Measurements from ENCODE around the gene ELF5. TPM values are rescaled to one million over a fixed set of nuclear protein-coding genes. Genes with fewer than 3 reads are reported as not detected.

The ELF5 gene
- total and polyA plus RNA-seq, 5 donors: not detected

- intact Hi-C loops (cut with DNase I): no loop called here
These were observed 39.9 kb downstream of the ELF5 start for GRCh38 chr11:34473603-34474169.

DNA sequence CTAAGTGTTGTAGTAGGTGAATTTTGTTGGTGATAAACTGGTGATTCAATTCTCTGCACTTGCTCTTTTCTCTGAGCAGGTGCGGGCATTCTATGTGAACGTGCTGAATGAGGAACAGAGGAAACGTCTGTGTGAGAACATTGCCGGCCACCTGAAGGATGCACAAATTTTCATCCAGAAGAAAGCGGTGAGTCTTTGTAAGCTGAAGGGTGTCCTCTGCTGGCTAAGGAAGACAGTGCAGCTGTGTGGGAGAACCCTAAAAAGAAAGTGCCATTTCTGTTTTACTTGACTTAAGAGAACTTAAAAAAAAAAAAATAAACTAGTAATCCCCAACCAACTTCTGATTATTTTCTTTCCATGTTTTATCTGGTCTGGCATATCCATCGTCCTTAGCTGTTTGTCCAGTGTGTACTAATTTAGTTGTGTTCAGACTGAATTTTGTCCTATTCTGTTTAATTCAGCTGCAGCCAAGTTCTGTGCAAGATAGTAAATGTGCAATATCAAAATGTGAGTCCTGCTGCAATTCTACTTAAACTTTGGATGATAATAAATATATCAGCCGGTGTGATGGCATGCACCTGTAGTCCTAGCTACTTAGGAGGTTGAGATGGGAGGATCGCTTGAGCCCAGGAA lies 45.3 kb downstream of the ELF5 start:
- no peak for ATAC-seq
- no peak overlapping the region for H3K4me3 ChIP-seq (ENCODE audit: low read length)
- intact Hi-C loops (cut with DNase I): no loop called here
- H3K9me3 ChIP-seq (ENCODE audit: control insufficient read depth, low read length): no peaks in the 10 kb centered on the region
- DNase-seq: no peak
- no peaks in the 10 kb centered on the region for H3K27me3 ChIP-seq (ENCODE audit: control insufficient read depth, insufficient read depth)
- no peaks in the 10 kb centered on the region for H3K4me1 ChIP-seq (ENCODE audit: control insufficient read depth, insufficient read depth, low read length)
- H3K27ac ChIP-seq (ENCODE audit: low read length): no peak overlapping the region
- WGBS: 84% methylated on average over 8 of the region's 8 CpGs

More at GRCh38 chr11:34473603-34474169, 39.9 kb downstream of the ELF5 start:
- 94% methylated on average over 4 of the region's 4 CpGs for WGBS
- H3K4me1 ChIP-seq (ENCODE audit: control insufficient read depth, insufficient read depth, low read length): no peaks in the 10 kb centered on the region
- no peak for DNase-seq
- no peaks in the 10 kb centered on the region for H3K9me3 ChIP-seq (ENCODE audit: control insufficient read depth, low read length)
- H3K27me3 ChIP-seq (ENCODE audit: control insufficient read depth, insufficient read depth): no peaks in the 10 kb centered on the region
- no peak for ATAC-seq
- no peak overlapping the region for H3K27ac ChIP-seq (ENCODE audit: low read length)
- H3K4me3 ChIP-seq (ENCODE audit: low read length): no peak overlapping the region

- Histone ChIP-seq H3K9me3 (ENCODE audit: control insufficient read depth, low read length) (no peaks in the 10 kb centered on the region), H3K4me3 (ENCODE audit: low read length) (no peak overlapping the region), H3K27ac (ENCODE audit: low read length) (no peak overlapping the region), H3K27me3 (ENCODE audit: control insufficient read depth, insufficient read depth) (no peaks in the 10 kb centered on the region), H3K4me1 (ENCODE audit: control insufficient read depth, insufficient read depth, low read length) (no peaks in the 10 kb centered on the region)
- intact Hi-C loops (cut with DNase I): no loop called here
- 97% methylated on average over 3 of the region's 3 CpGs for WGBS
- DNase-seq: no peak
- no peak for ATAC-seq
These were observed 46.6 kb downstream of the ELF5 start for GRCh38 chr11:34466802-34467488.

DNA sequence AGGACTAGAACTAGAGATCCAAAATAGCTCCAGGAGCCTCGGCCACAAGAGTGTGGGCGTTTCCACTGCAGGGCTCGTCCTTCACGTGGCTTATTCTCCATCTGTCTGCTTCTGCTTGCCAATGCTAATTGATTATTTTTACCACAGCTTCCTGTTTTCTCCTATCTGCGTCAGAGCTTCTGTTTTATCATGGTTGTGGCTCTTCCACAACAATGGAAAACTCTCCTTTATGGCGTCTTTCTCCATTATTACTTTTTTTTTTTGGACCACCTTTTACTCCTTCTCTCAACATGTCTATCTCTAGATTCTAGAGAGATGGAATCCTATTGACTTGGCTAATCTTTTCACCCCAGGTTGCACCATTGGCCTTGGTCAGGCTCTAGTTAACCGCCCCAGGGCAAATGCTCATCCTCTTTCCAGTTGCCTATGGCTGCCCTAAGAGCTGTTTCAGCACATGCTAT lies 49.0 kb downstream of the ELF5 start:
- DNase-seq (no peak), ATAC-seq (no peak)
- no peaks in the 10 kb centered on the region for H3K4me1 ChIP-seq (ENCODE audit: control insufficient read depth, insufficient read depth, low read length)
- H3K27ac ChIP-seq (ENCODE audit: low read length): no peak overlapping the region
- intact Hi-C loops (cut with DNase I): no loop called here
- WGBS: 69% methylated on average over 7 of the region's 7 CpGs
- H3K9me3 ChIP-seq (ENCODE audit: control insufficient read depth, low read length): no peaks in the 10 kb centered on the region
- no peaks in the 10 kb centered on the region for H3K27me3 ChIP-seq (ENCODE audit: control insufficient read depth, insufficient read depth)
- no peak overlapping the region for H3K4me3 ChIP-seq (ENCODE audit: low read length)

GRCh38 chr11:34461215-34461614 lies 52.4 kb downstream of the ELF5 start:
- 94% methylated on average over 14 of the region's 14 CpGs for WGBS
- H3K4me3 ChIP-seq (ENCODE audit: low read length): no peak overlapping the region
- DNase-seq (no peak), ATAC-seq (no peak)
- intact Hi-C loops (cut with DNase I): no loop called here
- H3K9me3 ChIP-seq (ENCODE audit: control insufficient read depth, low read length): no peaks in the 10 kb centered on the region
- H3K27me3 ChIP-seq (ENCODE audit: control insufficient read depth, insufficient read depth): no peaks in the 10 kb centered on the region
- no peaks in the 10 kb centered on the region for H3K4me1 ChIP-seq (ENCODE audit: control insufficient read depth, insufficient read depth, low read length)
- H3K27ac ChIP-seq (ENCODE audit: low read length): no peak overlapping the region

DNA sequence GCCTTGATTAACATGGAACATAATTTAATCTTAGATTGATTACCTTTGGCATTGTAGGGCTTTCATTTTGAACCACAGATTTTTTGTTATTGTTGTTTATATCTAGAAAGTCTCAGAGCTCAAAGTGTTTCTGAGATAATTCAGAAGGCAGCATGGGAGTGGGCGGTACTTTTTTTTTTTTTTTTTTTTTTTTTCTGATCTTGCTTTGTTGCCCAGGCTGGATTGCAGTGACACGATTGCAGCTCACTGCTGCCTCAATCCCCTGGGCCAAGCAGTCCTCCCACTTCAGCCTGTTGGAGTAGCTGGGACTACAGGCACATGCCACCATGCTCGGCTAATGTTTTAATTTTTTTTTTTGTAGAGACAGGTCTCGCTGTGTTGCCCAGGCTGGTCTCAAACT lies 53.3 kb downstream of the ELF5 start:
- WGBS: 76% methylated on average over 4 of the region's 4 CpGs
- no peaks in the 10 kb centered on the region for H3K9me3 ChIP-seq (ENCODE audit: control insufficient read depth, low read length)
- no peak for ATAC-seq
- no peak for DNase-seq
- no peaks in the 10 kb centered on the region for H3K27me3 ChIP-seq (ENCODE audit: control insufficient read depth, insufficient read depth)
- intact Hi-C loops (cut with DNase I): no loop called here
- H3K4me3 ChIP-seq (ENCODE audit: low read length): no peak overlapping the region
- H3K27ac ChIP-seq (ENCODE audit: low read length): no peak overlapping the region
- H3K4me1 ChIP-seq (ENCODE audit: control insufficient read depth, insufficient read depth, low read length): no peaks in the 10 kb centered on the region

GRCh38 chr11:34459507-34460162 lies 54.0 kb downstream of the ELF5 start:
- Histone ChIP-seq H3K4me3 (ENCODE audit: low read length) (no peak overlapping the region), H3K4me1 (ENCODE audit: control insufficient read depth, insufficient read depth, low read length) (no peaks in the 10 kb centered on the region), H3K27ac (ENCODE audit: low read length) (no peak overlapping the region), H3K27me3 (ENCODE audit: control insufficient read depth, insufficient read depth) (no peaks in the 10 kb centered on the region), H3K9me3 (ENCODE audit: control insufficient read depth, low read length) (no peaks in the 10 kb centered on the region)
- ATAC-seq: peak in 1 of 2 donors; percentile 22
- DNase-seq: no peak
- WGBS: 94% methylated on average over 3 of the region's 3 CpGs
- intact Hi-C loops (cut with DNase I): no loop called here

DNA sequence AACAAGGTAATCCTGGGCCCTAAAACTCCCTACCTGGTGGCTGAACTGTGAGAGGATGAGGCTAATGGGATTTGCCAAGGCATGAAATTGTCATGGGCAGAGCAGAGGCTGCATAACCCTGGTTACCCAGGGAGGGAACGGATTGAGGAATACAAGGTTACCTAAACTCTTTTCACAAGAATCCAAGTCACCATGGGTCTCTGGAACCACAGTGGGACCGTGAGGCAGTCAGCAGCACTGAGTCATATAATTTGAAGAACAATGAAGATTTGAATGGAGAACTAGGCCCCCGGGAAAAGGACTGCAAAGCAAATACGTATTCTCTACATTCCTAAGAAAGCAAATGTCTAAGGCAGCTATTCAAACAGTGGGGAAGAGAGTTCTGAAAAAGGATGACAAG lies 55.1 kb downstream of the ELF5 start:
- WGBS: 84% methylated on average over 4 of the region's 4 CpGs
- H3K27me3 ChIP-seq (ENCODE audit: control insufficient read depth, insufficient read depth): no peaks in the 10 kb centered on the region
- H3K9me3 ChIP-seq (ENCODE audit: control insufficient read depth, low read length): no peaks in the 10 kb centered on the region
- H3K4me3 ChIP-seq (ENCODE audit: low read length): no peak overlapping the region
- intact Hi-C loops (cut with DNase I): no loop called here
- peaks cover 2% of the 10 kb centered on the region for H3K4me1 ChIP-seq (ENCODE audit: control insufficient read depth, insufficient read depth, low read length)
- no peak for ATAC-seq
- H3K27ac ChIP-seq (ENCODE audit: low read length): no peak overlapping the region
- DNase-seq: no peak

- no peaks in the 10 kb centered on the region for H3K9me3 ChIP-seq (ENCODE audit: control insufficient read depth, low read length)
- no peak overlapping the region for H3K4me3 ChIP-seq (ENCODE audit: low read length)
- DNase-seq (no peak), ATAC-seq (no peak)
- WGBS: 97% methylated on average over 2 of the region's 2 CpGs
- intact Hi-C loops (cut with DNase I): no loop called here
- no peaks in the 10 kb centered on the region for H3K27me3 ChIP-seq (ENCODE audit: control insufficient read depth, insufficient read depth)
- H3K4me1 ChIP-seq (ENCODE audit: control insufficient read depth, insufficient read depth, low read length): peaks cover 2% of the 10 kb centered on the region
- H3K27ac ChIP-seq (ENCODE audit: low read length): no peak overlapping the region
These were observed 56.0 kb downstream of the ELF5 start for GRCh38 chr11:34457607-34458006.

DNA sequence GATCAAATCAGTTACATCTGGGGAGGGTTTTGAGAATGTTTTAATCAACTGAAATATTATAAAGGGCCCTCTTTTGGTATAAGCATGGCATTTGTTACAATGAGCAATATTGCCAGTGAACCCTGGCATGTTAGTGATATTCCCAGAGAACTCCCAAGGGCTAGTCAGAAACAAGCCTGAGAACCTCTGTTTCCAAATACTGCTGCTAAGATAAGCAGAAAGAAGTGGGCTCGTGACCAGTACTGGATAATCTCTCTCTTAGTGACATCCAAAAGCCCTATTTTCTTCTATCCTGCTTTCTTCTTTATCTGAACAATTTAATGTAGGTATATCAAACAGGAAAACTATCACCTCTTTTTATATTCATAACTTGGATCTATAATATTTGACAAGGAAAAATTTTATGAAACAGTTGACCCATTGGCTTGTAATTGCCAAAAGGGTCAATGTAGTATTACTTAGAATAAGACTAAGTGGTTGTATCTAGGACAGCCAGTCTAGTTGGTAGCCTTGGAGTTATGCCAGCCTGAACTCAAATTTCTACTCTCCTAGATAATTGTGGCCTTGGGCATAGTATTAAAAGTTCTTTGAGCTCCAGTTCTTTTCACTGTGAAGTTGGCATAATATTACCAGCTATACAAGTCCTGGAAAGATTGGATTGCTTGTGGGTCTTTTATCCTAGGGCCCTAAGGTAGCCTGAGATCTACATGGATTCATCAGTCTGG lies 59.1 kb downstream of the ELF5 start:
- Histone ChIP-seq H3K9me3 (ENCODE audit: control insufficient read depth, low read length) (no peaks in the 10 kb centered on the region), H3K4me3 (ENCODE audit: low read length) (no peak overlapping the region), H3K27ac (ENCODE audit: low read length) (no peak overlapping the region), H3K27me3 (ENCODE audit: control insufficient read depth, insufficient read depth) (no peaks in the 10 kb centered on the region), H3K4me1 (ENCODE audit: control insufficient read depth, insufficient read depth, low read length) (peaks cover 2% of the 10 kb centered on the region)
- 53% methylated on average over 1 of the region's 1 CpG for WGBS
- DNase-seq (no peak), ATAC-seq (peak; percentile 46 to 72)
- intact Hi-C loops (cut with DNase I): no loop called here

Measured in right cardiac atrium (tissue), 5 donors.